Hepatocyte (in vitro differentiated cells): ENCODE results near the gene SNX9.

Experiments
- CTCF ChIP-seq: fragments of 200-600 bp; sonication (generic); IDR thresholded peaks from 2 replicates; pipeline ENCODE4 v1.5.1; 2016; ENCODE audit warnings: antibody characterized with exemption, mild to moderate bottlenecking; ENCODE audit not compliant: poor library complexity
- EZH2phosphoT487 ChIP-seq: fragments of 200-600 bp; sonication (generic); IDR thresholded peaks from one replicate; pipeline ENCODE4 v1.6.1; 2018; ENCODE audit warnings: antibody characterized with exemption, mild to moderate bottlenecking, low read depth, moderate library complexity; ENCODE audit not compliant: unreplicated experiment, severe bottlenecking

- TF ChIP-seq CTCF (no peak), EZH2phosphoT487 (no peak)
Observed at GRCh38 chr6:157877149-157877548, 54.1 kb downstream of the SNX9 start.
